IMR-90 (cell line): ENCODE results near the gene ATP6V1G1. TPM values are rescaled to one million over a fixed set of nuclear protein-coding genes. Genes with fewer than 3 reads are reported as not detected.

ENCODE experiments used
- ATAC-seq: fragments of 200-7000 bp; cut with Tn5 transposase; 2 replicates; pipeline ENCODE4 v1.9.1; 2020; ENCODE audit warnings: low read depth, mild to moderate bottlenecking, moderate library complexity
- BruUV-seq: library from RNA; stranded (reverse); fragments of 400-500 nt; replicated peaks from 2 replicates; lab custom pipeline; 2021; lab: Mats Ljungman, UMichigan
- CTCF ChIA-PET: fragments of 300-600 bp; formaldehyde crosslinking; extraction: SDS; loops from one replicate; lab custom pipeline; 2021; ENCODE audit warnings: antibody characterized with exemption; lab: Yijun Ruan, JAX
- POLR2A ChIA-PET: fragments of 300-600 bp; sonication (Branson Sonifier 250); formaldehyde crosslinking; loops from one replicate; lab custom pipeline; 2022; ENCODE audit warnings: antibody characterized with exemption; ENCODE audit not compliant: unreplicated experiment; lab: Charles Lee
- DNase-seq: peaks from one replicate; pipeline ENCODE4 v3.0.0; 2013
- H2AFZ ChIP-seq: replicated peaks from 2 replicates; pipeline ENCODE3; 2013; ENCODE audit warnings: low read length, mild to moderate bottlenecking; ENCODE audit not compliant: poor library complexity
- H2AK5ac ChIP-seq: 2 replicates; pipeline ENCODE4 v1.6.1; 2013; ENCODE audit warnings: low read depth, low read length, inconsistent platforms
- H2AK9ac ChIP-seq: replicated peaks from 2 replicates; pipeline ENCODE3; 2013; ENCODE audit warnings: mild to moderate bottlenecking, low read depth, low read length, moderate library complexity; ENCODE audit not compliant: poor library complexity
- H2BK120ac ChIP-seq: 2 replicates; pipeline ENCODE4 v1.6.1; 2013; ENCODE audit warnings: low read depth, low read length, inconsistent platforms
- H2BK15ac ChIP-seq: 3 replicates; pipeline ENCODE4 v1.6.1; 2013; ENCODE audit warnings: low read depth, low read length, inconsistent platforms
- H2BK20ac ChIP-seq: 2 replicates; pipeline ENCODE4 v1.6.1; 2013; ENCODE audit warnings: low read depth, mild to moderate bottlenecking, inconsistent platforms, low read length, moderate library complexity
- H2BK5ac ChIP-seq: 2 replicates; pipeline ENCODE4 v1.6.1; 2013; ENCODE audit warnings: mild to moderate bottlenecking, low read depth, low read length, inconsistent platforms; ENCODE audit not compliant: poor library complexity, severe bottlenecking
- H3K14ac ChIP-seq: replicated peaks from 2 replicates; pipeline ENCODE4 v1.6.1; 2013; ENCODE audit warnings: low read depth, low read length, inconsistent platforms
- H3K18ac ChIP-seq: 2 replicates; pipeline ENCODE4 v1.6.1; 2013; ENCODE audit warnings: low read depth, low read length, control low read depth
- H3K23ac ChIP-seq: 2 replicates; pipeline ENCODE4 v1.6.1; 2013; ENCODE audit warnings: low read depth, low read length, inconsistent platforms
- H3K27ac ChIP-seq: 2 replicates; pipeline ENCODE4 v1.5.1; 2013; ENCODE audit warnings: mild to moderate bottlenecking, control low read depth, low read length; ENCODE audit not compliant: insufficient read depth
- H3K27me3 ChIP-seq: 2 replicates; pipeline ENCODE4 v1.6.1; 2013; ENCODE audit warnings: low read length; ENCODE audit not compliant: control insufficient read depth, insufficient read depth
- H3K36me3 ChIP-seq: 2 replicates; pipeline ENCODE4 v1.6.1; 2013; ENCODE audit warnings: low read length, mixed read lengths; ENCODE audit not compliant: control insufficient read depth, insufficient read depth
- H3K4ac ChIP-seq: 2 replicates; pipeline ENCODE4 v1.6.1; 2013; ENCODE audit warnings: low read depth, low read length, inconsistent platforms
- H3K4me1 ChIP-seq: 2 replicates; pipeline ENCODE4 v1.6.1; 2013; ENCODE audit warnings: low read length, mixed read lengths; ENCODE audit not compliant: control insufficient read depth, insufficient read depth
- H3K4me2 ChIP-seq: 2 replicates; pipeline ENCODE4 v1.6.1; 2013; ENCODE audit warnings: low read depth, mild to moderate bottlenecking, control low read depth, low read length, moderate library complexity
- H3K4me3 ChIP-seq: 2 replicates; pipeline ENCODE4 v1.5.1; 2013; ENCODE audit warnings: low read depth, mild to moderate bottlenecking, control low read depth, low read length, moderate library complexity; ENCODE audit not compliant: insufficient read depth
- H3K56ac ChIP-seq: 2 replicates; pipeline ENCODE4 v1.6.1; 2013; ENCODE audit warnings: low read length, inconsistent platforms; ENCODE audit not compliant: insufficient read depth; ENCODE audit errors: extremely low read depth
- H3K79me1 ChIP-seq, 2 experiments: 2 replicates each; pipeline ENCODE4 v1.6.1; 2013; ENCODE audit warnings: low read length in 2 of 2, inconsistent platforms in 1 of 2, low read depth in 1 of 2
- H3K9ac ChIP-seq: 2 replicates; pipeline ENCODE4 v1.6.1; 2013; ENCODE audit warnings: low read depth, low read length, control low read depth
- H3K9me1 ChIP-seq: 2 replicates; pipeline ENCODE4 v1.6.1; 2013; ENCODE audit warnings: low read length, inconsistent platforms; ENCODE audit not compliant: insufficient read depth
- H3K9me3 ChIP-seq: 2 replicates; pipeline ENCODE4 v1.6.1; 2013; ENCODE audit warnings: low read length; ENCODE audit not compliant: control insufficient read depth, insufficient read depth
- H4K20me1 ChIP-seq: 2 replicates; pipeline ENCODE4 v1.6.1; 2013; ENCODE audit warnings: low read length, inconsistent platforms; ENCODE audit not compliant: insufficient read depth
- H4K5ac ChIP-seq: 2 replicates; pipeline ENCODE4 v1.6.1; 2013; ENCODE audit warnings: mild to moderate bottlenecking, low read depth, low read length, control low read depth
- H4K8ac ChIP-seq, 2 experiments: 2 replicates each; pipeline ENCODE4 v1.6.1; 2013; ENCODE audit warnings: low read depth in 2 of 2, low read length in 2 of 2, control low read depth in 1 of 2, inconsistent platforms in 1 of 2
- H4K91ac ChIP-seq: 2 replicates; pipeline ENCODE4 v1.6.1; 2013; ENCODE audit warnings: low read depth, low read length, inconsistent platforms; ENCODE audit not compliant: insufficient read depth
- BHLHE40 ChIP-seq: fragments of 150-350 bp; IDR thresholded peaks from 2 replicates; pipeline ENCODE4 v1.6.1; 2016; ENCODE audit warnings: mild to moderate bottlenecking, low read depth, low read length
- CTCF ChIP-seq: conservative IDR thresholded peaks from 2 replicates; pipeline ENCODE4 v1.5.1; 2012; ENCODE audit warnings: mild to moderate bottlenecking, low read depth, low read length, improper control_type of control experiment
- MAFK ChIP-seq: IDR thresholded peaks from 2 replicates; pipeline ENCODE4 v1.6.1; 2012; ENCODE audit warnings: low read depth, low read length, improper control_type of control experiment
- MXI1 ChIP-seq: IDR thresholded peaks from 2 replicates; pipeline ENCODE4 v1.6.1; 2012; ENCODE audit warnings: low read depth, mild to moderate bottlenecking, low read length, moderate library complexity, borderline replicate concordance
- NFE2L2 ChIP-seq: fragments of 150-350 bp; IDR thresholded peaks from 2 replicates; pipeline ENCODE4 v1.6.1; 2016; ENCODE audit warnings: low read depth, mild to moderate bottlenecking, low read length
- RAD21 ChIP-seq: IDR thresholded peaks from 2 replicates; pipeline ENCODE4 v1.6.1; 2012; ENCODE audit warnings: low read length, improper control_type of control experiment
- SMC3 ChIP-seq: fragments of 150-350 bp; IDR thresholded peaks from 2 replicates; pipeline ENCODE4 v1.6.1; 2016; ENCODE audit warnings: low read depth, mild to moderate bottlenecking, antibody characterized with exemption, low read length, moderate library complexity
- WGBS, 2 experiments: methylation state at CpG; one replicate each; pipeline versions ENCODE4 v1.1.5 to v1.1.7; 2013; ENCODE audit warnings: missing lambda C conversion rate in 2 of 2; ENCODE audit not compliant: insufficient read length in 1 of 2; ENCODE audit errors: extremely low coverage in 2 of 2; 5-methylcytosine and 5-hydroxymethylcytosine counted together
- dilution Hi-C: fragments of 300-500 bp; cut with HindIII; formaldehyde crosslinking; loops from one replicate; pipeline ENCODE4 v1.14.3; 2018; ENCODE audit warnings: low sequenced_read_pairs; ENCODE audit not compliant: unreplicated experiment
- in situ Hi-C: fragments of 300-500 bp; cut with MboI; formaldehyde crosslinking; loops from 3 replicates; pipeline ENCODE4 v1.14.3; 2019; ENCODE audit warnings: low sequenced_read_pairs, inconsistent platforms, mixed read lengths
- intact Hi-C: fragments of 100-400 bp; cut with micrococcal nuclease; formaldehyde crosslinking; loops from 2 replicates; pipeline ENCODE4 v1.10.0; 2022
- polyA plus RNA-seq, 3 experiments: library from polyadenylated mRNA; depleted of rRNA; stranded (reverse); fragments of >200 nt; gene quantifications; 2 replicates each; pipeline ENCODE4 v1.2.3, GENCODE V29; 2012; ENCODE audit warnings: low replicate concordance in 1 of 3
- total RNA-seq: library from RNA; depleted of rRNA; stranded (reverse); fragments of >200 nt; gene quantifications from 2 replicates; pipeline ENCODE4 v1.2.3, GENCODE V29; 2012

The ATP6V1G1 gene
- total and polyA plus RNA-seq, 2 of the 4 experiments (the other 2 are of a cell fraction) = 52.0 to 70.9 TPM

GRCh38 chr9:114560956-114561355 is 26.6 kb upstream of the ATP6V1G1 start:
- Histone ChIP-seq H4K8ac (no peak overlapping the region), H3K14ac (no peak overlapping the region), H3K4me1 (0 out of 2 replicates have a peak, but pooled peaks cover 2% of the 10 kb centered on the region), H2AFZ (no peak overlapping the region), H2AK9ac (no peak overlapping the region), H4K5ac (no peak overlapping the region), H2BK20ac (no peak overlapping the region), H2BK120ac (no peak overlapping the region), H3K9me3 (no peaks in the 10 kb centered on the region), H3K4me2 (no peak overlapping the region), H4K91ac (no peak overlapping the region), H3K4me3 (no peak overlapping the region), H3K4ac (no peak overlapping the region), H3K27me3 (peaks cover 3% of the 10 kb centered on the region; the same call in 1 of the 2 replicates), H3K79me1 (no peaks in the 10 kb centered on the region), H2AK5ac (no peak overlapping the region), H3K23ac (no peak overlapping the region), H3K56ac (no peak overlapping the region), H2BK15ac (0 out of 3 replicates have a peak overlapping the region, but pooled peaks have one; percentile 11), H2BK5ac (no peak overlapping the region), H3K9me1 (no peaks in the 10 kb centered on the region), H3K9ac (no peak overlapping the region), H3K36me3 (no peaks in the 10 kb centered on the region), H3K27ac (no peak overlapping the region), H3K18ac (no peak overlapping the region), H4K20me1 (no peaks in the 10 kb centered on the region)
- in situ Hi-C loops = no loop called here
- DNase-seq (no peak), ATAC-seq (no peak)
- CTCF ChIA-PET = no interaction called here
- intact Hi-C loops = no loop called here
- WGBS, 2 experiments = 83% methylated on average over 1 of the region's 3 CpGs; no CpG with 5 or more reads in 1 of the 2 experiments
- POLR2A ChIA-PET = no interaction called here
- BruUV-seq = no TSS peak
- dilution Hi-C loops = no loop called here
- TF ChIP-seq SMC3 (no peak), MXI1 (no peak), RAD21 (no peak), MAFK (no peak), CTCF (no peak), NFE2L2 (no peak), BHLHE40 (no peak)
